HG03565 (cell line): ENCODE data around the gene PWWP2B.

Source experiments
- ATAC-seq: cut with Tn5 transposase; IDR thresholded peaks from one replicate; pipeline ENCODE4 v1.9.1; 2021; ENCODE audit warnings: mild to moderate bottlenecking, moderate library complexity; ENCODE audit not compliant: unreplicated experiment

PWWP2B gene

GRCh38 chr10:132455441-132455971 is 58.5 kb downstream of the PWWP2B start:
- no peak for ATAC-seq

GRCh38 chr10:132455986-132456847 is 59.2 kb downstream of the PWWP2B start:
- no peak for ATAC-seq

GRCh38 chr10:132456881-132457280 is 59.9 kb downstream of the PWWP2B start:
- ATAC-seq = no peak

GRCh38 chr10:132457328-132458070 is 60.5 kb downstream of the PWWP2B start:
- ATAC-seq = no peak

GRCh38 chr10:132458071-132458585 is 61.1 kb downstream of the PWWP2B start:
- ATAC-seq = no peak

- no peak for ATAC-seq
These were observed 61.7 kb downstream of the PWWP2B start for GRCh38 chr10:132458586-132459300.

- ATAC-seq = no peak
These were observed 62.5 kb downstream of the PWWP2B start for GRCh38 chr10:132459301-132460003.

- ATAC-seq = no peak
These were observed 63.1 kb downstream of the PWWP2B start for GRCh38 chr10:132460071-132460470.

- no peak for ATAC-seq
These were observed 63.7 kb downstream of the PWWP2B start for GRCh38 chr10:132460691-132461090.

- ATAC-seq = no peak
These were observed 64.2 kb downstream of the PWWP2B start for GRCh38 chr10:132461103-132461682.

GRCh38 chr10:132461683-132462231 is 64.8 kb downstream of the PWWP2B start:
- no peak for ATAC-seq

- no peak for ATAC-seq
These were observed 65.7 kb downstream of the PWWP2B start for GRCh38 chr10:132462463-132463332.

GRCh38 chr10:132463333-132464255 is 66.6 kb downstream of the PWWP2B start:
- no peak for ATAC-seq

- ATAC-seq = no peak
These were observed 67.5 kb downstream of the PWWP2B start for GRCh38 chr10:132464256-132465192.

GRCh38 chr10:132465193-132465888 is 68.3 kb downstream of the PWWP2B start:
- ATAC-seq = no peak
